CD4-positive, alpha-beta T cell treated with Interleukin-17A for 4 hours (primary cell): ENCODE results near the gene CHRDL1.
"Not testable (repeated sequence)": the region's sequence is repeated elsewhere in the genome, so short reads cannot be mapped to it uniquely, and the experiment has no call there.

Source experiments
- DNase-seq: peaks from one replicate; pipeline ENCODE4 v3.0.0-alpha.2; 2020; ENCODE audit warnings: mixed read lengths

The CHRDL1 gene

GRCh38 chrX:110795645-110796406, at the start of gene CHRDL1:
Gene CHRDL1, minus strand, starts transcription at chrX:110795817. Its CDS starts 3,636 bp downstream, at chrX:110792181.
- no peak for DNase-seq

GRCh38 chrX:110836982-110837381, 41.4 kb upstream of the CHRDL1 start:
- DNase-seq: no peak

- no peak for DNase-seq
Measured at GRCh38 chrX:110836451-110836850, 40.8 kb upstream of the CHRDL1 start.

- DNase-seq: no peak
Measured at GRCh38 chrX:110836001-110836400, 40.4 kb upstream of the CHRDL1 start.

GRCh38 chrX:110825972-110826371, 30.4 kb upstream of the CHRDL1 start:
- DNase-seq: no peak

- not testable (repeated sequence) for DNase-seq
Measured at GRCh38 chrX:110816543-110816942, 20.9 kb upstream of the CHRDL1 start.

GRCh38 chrX:110806145-110806544, 10.5 kb upstream of the CHRDL1 start:
- DNase-seq: no peak

- no peak for DNase-seq
Measured at GRCh38 chrX:110805303-110805702, 9.7 kb upstream of the CHRDL1 start.

GRCh38 chrX:110804446-110804845, 8.8 kb upstream of the CHRDL1 start:
- no peak for DNase-seq

- no peak for DNase-seq
Measured at GRCh38 chrX:110803506-110803905, 7.9 kb upstream of the CHRDL1 start.

- DNase-seq: no peak
Measured at GRCh38 chrX:110796407-110796697, 735 bp upstream of the CHRDL1 start.

- no peak for DNase-seq
Measured at GRCh38 chrX:110794601-110795000, 1.0 kb downstream of the CHRDL1 start.

GRCh38 chrX:110791071-110791470, 4.5 kb downstream of the CHRDL1 start:
- no peak for DNase-seq

GRCh38 chrX:110786486-110786885, 9.1 kb downstream of the CHRDL1 start:
- no peak for DNase-seq

- no peak for DNase-seq
Measured at GRCh38 chrX:110759785-110760184, 35.8 kb downstream of the CHRDL1 start.

- no peak for DNase-seq
Measured at GRCh38 chrX:110758781-110759422, 36.7 kb downstream of the CHRDL1 start.

GRCh38 chrX:110755611-110756010, 40.0 kb downstream of the CHRDL1 start:
- no peak for DNase-seq

GRCh38 chrX:110755061-110755460, 40.6 kb downstream of the CHRDL1 start:
- DNase-seq: no peak

- no peak for DNase-seq
Measured at GRCh38 chrX:110750526-110751189, 45.0 kb downstream of the CHRDL1 start.

GRCh38 chrX:110748256-110748806, 47.3 kb downstream of the CHRDL1 start:
- DNase-seq: no peak

- no peak for DNase-seq
Measured at GRCh38 chrX:110746014-110746413, 49.6 kb downstream of the CHRDL1 start.

GRCh38 chrX:110745288-110745687, 50.3 kb downstream of the CHRDL1 start:
- no peak for DNase-seq

- no peak for DNase-seq
Measured at GRCh38 chrX:110743679-110744340, 51.8 kb downstream of the CHRDL1 start.
